Measurements from ENCODE around the gene TRNT1. TPM values are rescaled to one million over a fixed set of nuclear protein-coding genes. Genes with fewer than 3 reads are reported as not detected.

The TRNT1 gene
- total and polyA plus RNA-seq, 2 of the 8 experiments (the other 6 are each of a cell fraction or from before 2014, with no cell fraction given), result 7.2 to 33.1 TPM

- Histone ChIP-seq H2AFZ (ENCODE audit: low read length) (peak within 1 kb of the TSS; percentile 55), H4K5ac (ENCODE audit: insufficient read length, low read depth, low read length) (no peak within 1 kb of the TSS), H2BK5ac (ENCODE audit: low read depth, low read length) (no peak within 1 kb of the TSS), H3K36me3 (ENCODE audit: control insufficient read depth in 2 of 4, insufficient read depth in 4 of 4, low read length in 3 of 4) (no peaks in the 10 kb centered on the region), H3K79me1 (ENCODE audit: low read depth, low read length) (no peaks in the 10 kb centered on the region), H4K91ac (replicated peaks; ENCODE audit: insufficient read length, low read length) (no peak within 1 kb of the TSS), H3K23me2 (ENCODE audit: low read depth, low read length) (no peaks in the 10 kb centered on the region), H2BK120ac (replicated peaks; ENCODE audit: low read depth, low read length) (no peak within 1 kb of the TSS), H2BK12ac (ENCODE audit: low read depth, low read length) (peak within 1 kb of the TSS; percentile 82; the same call in 1 of the 2 replicates), H2AK5ac (ENCODE audit: low read depth, low read length) (no peak within 1 kb of the TSS), H3K14ac (ENCODE audit: insufficient read length) (no peak within 1 kb of the TSS), H2BK15ac (ENCODE audit: low read length) (no peak within 1 kb of the TSS), H2BK20ac (ENCODE audit: low read length) (no peak within 1 kb of the TSS), H3K4ac (replicated peaks; ENCODE audit: insufficient read length, low read depth, low read length) (no peak within 1 kb of the TSS), H4K8ac (ENCODE audit: extremely low read depth, insufficient read depth, low read length) (no peak within 1 kb of the TSS), H3K4me2 (ENCODE audit: insufficient read depth in 1 of 2, low read depth in 2 of 2, low read length in 2 of 2) (peak within 1 kb of the TSS in 1 of 2 experiments; percentile 52; a peak in 2 of 4 replicates), H3K23ac (ENCODE audit: insufficient read length) (no peak within 1 kb of the TSS), H4K20me1 (replicated peaks in 1 of 2; ENCODE audit: control insufficient read depth in 1 of 2, insufficient read depth in 2 of 2, low read length in 2 of 2) (no peaks in the 10 kb centered on the region), H3K18ac (ENCODE audit: extremely low read depth, low read length) (no peak within 1 kb of the TSS), H3K79me2 (ENCODE audit: control insufficient read depth in 1 of 2, insufficient read depth in 2 of 2, low read length in 2 of 2) (no peaks in the 10 kb centered on the region), H3K27me3 (replicated peaks in 1 of 4; ENCODE audit: control insufficient read depth in 3 of 4, extremely low read depth in 1 of 4, insufficient read depth in 3 of 4, low read length in 3 of 4) (no peaks in the 10 kb centered on the region), H3K9ac (replicated peaks in 1 of 4; ENCODE audit: extremely low read depth in 1 of 4, low read depth in 3 of 4, low read length in 3 of 4) (peak within 1 kb of the TSS in 1 of 4 experiments; percentile 42; a peak in 2 of 7 replicates), H3K4me3 (ENCODE audit: extremely low read depth in 1 of 4, insufficient read depth in 2 of 4, low read depth in 3 of 4, low read length in 4 of 4) (no peak within 1 kb of the TSS), H3K9me3 (ENCODE audit: insufficient read depth in 2 of 2, low read depth in 1 of 2, low read length in 1 of 2) (no peaks in the 10 kb centered on the region), H3K4me1 (replicated peaks in 1 of 4; ENCODE audit: control insufficient read depth in 3 of 4, insufficient read depth in 4 of 4, low read length in 3 of 4) (peaks cover 0 to 6% (median 6%) of the 10 kb centered on the region in 4 experiments; a peak in 5 of 7 replicates), H3K27ac (ENCODE audit: low read depth, low read length) (peak within 1 kb of the TSS; percentile 62; the same call in 1 of the 2 replicates), H3K56ac (replicated peaks; ENCODE audit: insufficient read length, low read depth, low read length) (no peak within 1 kb of the TSS)
- TF ChIP-seq EZH2 (IDR thresholded peaks at IDR 0.05; ENCODE audit: low read depth, low read length, severe bottlenecking) (no peak), SUZ12 (IDR thresholded peaks at IDR 0.05; ENCODE audit: low read length) (no peak), EGR1 (IDR thresholded peaks at IDR 0.05; ENCODE audit: borderline replicate concordance, low read depth, low read length) (no peak), HDAC2 (IDR thresholded peaks at IDR 0.05; ENCODE audit: borderline replicate concordance in 1 of 2, low read depth in 2 of 2, low read length in 2 of 2) (no peak), HDAC6 (IDR thresholded peaks at IDR 0.05; ENCODE audit: low read depth, low read length) (no peak)
- ChIA-PET POLR2A (ENCODE audit: partially characterized antibody) (no interaction called here), CTCF (ENCODE audit: partially characterized antibody) (interaction anchor here (0.9 to 1.1 kb wide), 2 partner anchors 43 to 79 kb away, joined by 3 read pairs; no protein-coding TSS in a partner anchor)
- FAIRE-seq, result no peak
- no peak for DNase-seq (ENCODE audit: low read depth in 1 of 2, low spot score in 2 of 2)
- 84% methylated on average over 4 of the region's 4 CpGs; no CpG with 5 or more reads in 1 of the 2 experiments for WGBS, 2 experiments (ENCODE audit: extremely low coverage in 1 of 2, insufficient coverage in 1 of 2, insufficient read length in 1 of 2, insufficient replicate concordance in 2 of 2, low coverage in 1 of 2, low lambda C conversion rate in 2 of 2, missing lambda C conversion rate in 1 of 2)
These were observed 16.5 kb upstream of the TRNT1 start, which contains the start of gene IL5RA for GRCh38 chr3:3110299-3110630. TSS of gene IL5RA (minus strand) at chr3:3110374. CDS start at chr3:3104984, 5,390 bp downstream.
